Heart left ventricle (tissue), 16 donors: Measurements from ENCODE around the gene PIAS4. TPM values are rescaled to one million over a fixed set of nuclear protein-coding genes. Genes with fewer than 3 reads are reported as not detected.
A peak's percentile ranks its signal among the peaks of the same experiment; 100 is the strongest.

Experiments
- ATAC-seq, 4 donors: fragments of 200-7000 bp; cut with Tn5 transposase; one replicate each; pipeline ENCODE4 v1.9.1; 2020 to 2022; ENCODE audit warnings: moderate library complexity in 4 of 4, mild to moderate bottlenecking in 3 of 4, moderate number of reproducible peaks in 1 of 4
- DNase-seq, 5 donors: peaks; one replicate each; pipeline ENCODE4 v3.0.0-alpha.2; 2020
- H3K27ac ChIP-seq, 12 donors: fragments of 200-600 bp; sonication (generic) in 4 of 12; one replicate each; pipeline versions ENCODE4 v1.5.0 to v1.8.0; 2016 to 2022; ENCODE audit warnings: mild to moderate bottlenecking in 2 of 12
- H3K27me3 ChIP-seq, 9 donors: fragments of 200-600 bp; sonication (generic) in 2 of 9; one replicate each; pipeline versions ENCODE4 v1.5.1 to v1.8.0; 2016 to 2022; ENCODE audit warnings: mild to moderate bottlenecking in 3 of 9
- H3K36me3 ChIP-seq, 9 donors: fragments of 200-600 bp; sonication (generic) in 2 of 9; one replicate each; pipeline versions ENCODE4 v1.5.0 to v1.8.0; 2018 to 2022; ENCODE audit warnings: mild to moderate bottlenecking in 2 of 9
- H3K4me1 ChIP-seq, 12 donors: fragments of 200-600 bp; sonication (generic) in 4 of 12; one replicate each; pipeline versions ENCODE4 v1.5.0 to v1.8.0; 2016 to 2022; ENCODE audit warnings: mild to moderate bottlenecking in 3 of 12
- H3K4me3 ChIP-seq, 12 donors: fragments of 200-600 bp; sonication (generic) in 4 of 12; one replicate each; pipeline versions ENCODE4 v1.5.0 to v1.8.0; 2017 to 2022; ENCODE audit warnings: mild to moderate bottlenecking in 9 of 12, moderate library complexity in 4 of 12
- H3K9me3 ChIP-seq, 12 donors: fragments of 200-600 bp; sonication (generic) in 4 of 12; one replicate each; pipeline versions ENCODE4 v1.5.0 to v1.8.0; 2016 to 2022; ENCODE audit warnings: mild to moderate bottlenecking in 1 of 12
- CTCF ChIP-seq, 12 donors: fragments of 200-600 bp; sonication (generic) in 4 of 12; IDR thresholded peaks; one replicate each; pipeline versions ENCODE4 v1.5.0 to v1.8.0; 2018 to 2022; ENCODE audit warnings: antibody characterized with exemption in 12 of 12, mild to moderate bottlenecking in 5 of 12
- POLR2A ChIP-seq, 2 donors: fragments of 450-650 bp; IDR thresholded peaks; one replicate each; pipeline ENCODE4 v1.6.1; 2017; ENCODE audit warnings: antibody characterized with exemption in 2 of 2, mild to moderate bottlenecking in 2 of 2, moderate library complexity in 2 of 2
- WGBS, 4 donors: extraction: QIAGEN DNeasy Blood & Tissue Kit in 2 of 4; methylation state at CpG; one replicate each; pipeline versions ENCODE4 v1.1.5 to v1.1.7; 2013 to 2018; 5-methylcytosine and 5-hydroxymethylcytosine counted together
- intact Hi-C, 10 donors: fragments of 100-400 bp; cut with DNase I; formaldehyde crosslinking; loops; one replicate each; pipeline versions ENCODE4 v1.11.1 to v1.14.2; 2022
- polyA plus RNA-seq, 2 donors: library from polyadenylated mRNA; stranded (reverse); fragments of 200-250 nt; gene quantifications; one replicate each; pipeline ENCODE4 v1.2.3, GENCODE V29; 2013
- total RNA-seq, 9 donors: library from RNA; depleted of rRNA in 2 of 9; stranded (reverse); fragments of >200 nt in 2 of 9; fragmentation: NEBNext Ultra II Directional in 3 of 9; extraction: Animal tissue kit (Norgen Biotek cat#: 25700) in 3 of 9; gene quantifications; one replicate each; pipeline versions ENCODE4 v1.1.0 to v1.2.4, GENCODE V29; 2016 to 2023
- donor health status: ischemic (EF 13 %, LVEDD 7.1; RV severe dilation, severe dysfunction).
- donor health status: healthy with polysubstance abuse.
- donor health status: DM: no; HTN: yes; CAD: no.
- donor health status: DM: no; HTN: no; CAD: no.
- donor health status: ischemic (EF 25% LVEDD 6.9; RV normal size, moderate dysfunction).
- donor health status: ischemic (EF 25% LVEDD 5.7; RV mildly dilated, moderate dysfunction).
- donor health status: healthy.
- donor health status: DM: yes; HTN: yes; CAD: no.
- donor health status: ischemic (EF 35%, LVEDD 5.7; RV mildly dilated, moderate dysfunction).
- donor health status: nonischemic (EF 11% LVEDD 7.7; RV severe dilation, severe dysfunction).
- donor health status: DM: yes; HTN: yes; CAD: no.
- donor health status: PGD.
- donor health status: ischemic (EF 29% LVEDD 5.4; RV normal size, mild dysfunction).
- donor health status: nonischemic (EF 23%, LVEDD 6.1; RV moderate dilation, normal function).

PIAS4 gene
- total and polyA plus RNA-seq, 11 donors, result 12.3 to 19.1 (median 15.3) TPM

DNA sequence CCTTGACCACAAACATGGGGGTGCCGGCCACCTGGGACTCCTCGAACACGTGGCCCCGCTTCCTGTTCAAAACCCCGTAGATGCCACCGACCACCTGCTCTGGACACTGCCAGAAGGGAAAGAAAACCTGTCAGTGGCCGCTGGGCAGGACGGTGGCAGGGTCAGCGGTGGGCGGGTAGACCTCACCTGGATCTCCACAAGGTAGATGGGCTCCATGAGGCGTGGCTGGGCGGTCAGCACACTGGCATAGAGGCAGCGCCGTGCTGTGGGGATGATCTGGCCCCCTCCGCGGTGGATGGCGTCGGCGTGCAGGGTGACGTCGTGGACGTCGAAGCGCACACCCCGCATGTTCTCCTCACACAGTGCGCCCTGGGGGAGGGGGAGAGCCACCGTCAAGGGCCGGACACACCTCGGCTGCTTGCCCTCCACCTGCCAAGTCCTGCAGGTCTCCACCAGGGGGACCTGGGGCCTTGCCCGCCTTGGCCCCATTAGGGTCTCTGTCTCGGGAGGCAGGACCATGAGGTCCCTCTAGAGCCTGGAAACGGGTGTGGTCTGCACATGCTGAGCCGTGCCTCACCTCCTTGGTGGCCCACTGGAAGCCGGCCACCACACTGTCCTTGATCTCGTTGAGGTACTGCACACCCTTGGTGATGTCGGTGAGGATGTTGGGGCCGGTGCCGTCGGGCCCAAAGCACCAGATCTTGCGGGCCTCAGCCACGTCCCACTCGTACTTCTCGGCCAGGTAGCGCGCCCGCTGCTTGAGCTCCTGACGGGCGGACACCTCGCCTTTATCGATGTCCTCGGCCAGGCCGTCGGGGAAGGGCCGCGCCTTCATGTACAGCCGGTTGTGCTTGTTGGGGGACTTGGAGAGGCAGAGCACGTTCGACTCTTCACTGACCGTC, 30.0 kb upstream of the PIAS4 start:
- TF ChIP-seq CTCF (IDR thresholded peaks at IDR 0.05) (peak in 1 of 12 donors; percentile 2), POLR2A (IDR thresholded peaks at IDR 0.05) (no peak)
- ATAC-seq (peak; percentile 1 to 16 (median 6)), DNase-seq (peak in 2 of 5 donors; percentile 14 to 22)
- Histone ChIP-seq H3K36me3 (peaks cover 16 to 81% (median 76%) of the 10 kb centered on the region in 9 donors), H3K27ac (peak overlapping the region in 1 of 12 donors; percentile 38), H3K9me3 (no peaks in the 10 kb centered on the region), H3K4me3 (no peak overlapping the region), H3K27me3 (no peaks in the 10 kb centered on the region), H3K4me1 (peaks cover 0 to 22% (median 2%) of the 10 kb centered on the region in 12 donors)
- intact Hi-C loops, result no loop called here
- WGBS, 4 donors, result 90 to 94% (median 91%) methylated on average over 48 to 59 of the region's 59 CpGs

DNA sequence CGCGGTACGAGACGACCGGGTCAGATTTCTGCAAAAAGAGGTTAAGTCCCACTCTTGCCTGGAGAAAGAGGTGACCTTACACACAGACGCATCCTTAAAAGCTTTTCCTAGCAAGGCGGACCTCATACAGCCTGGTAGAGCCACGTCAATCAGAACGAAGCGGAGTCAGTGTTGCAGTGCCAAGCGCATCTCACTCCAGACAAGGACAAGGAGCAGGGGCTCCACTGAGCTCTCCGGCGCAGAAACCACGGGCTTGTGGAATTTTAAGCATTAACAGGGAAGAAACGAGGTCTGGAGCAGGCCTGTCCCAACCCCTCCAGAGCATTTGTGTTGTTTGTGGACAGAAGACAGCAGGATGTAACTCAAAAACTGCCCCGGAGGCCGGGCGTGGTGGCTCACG, 29.4 kb upstream of the PIAS4 start:
- Histone ChIP-seq H3K4me3 (no peak overlapping the region), H3K4me1 (peaks cover 0 to 28% (median 8%) of the 10 kb centered on the region in 12 donors), H3K36me3 (peaks cover 16 to 83% (median 82%) of the 10 kb centered on the region in 9 donors), H3K9me3 (no peaks in the 10 kb centered on the region), H3K27me3 (no peaks in the 10 kb centered on the region), H3K27ac (no peak overlapping the region)
- ATAC-seq, result no peak
- DNase-seq, result no peak
- 93 to 95% (median 94%) methylated on average over 19 of the region's 19 CpGs for WGBS, 4 donors
- TF ChIP-seq POLR2A (IDR thresholded peaks at IDR 0.05), result no peak
- TF ChIP-seq CTCF (IDR thresholded peaks at IDR 0.05), result no peak
- intact Hi-C loops, result no loop called here

DNA sequence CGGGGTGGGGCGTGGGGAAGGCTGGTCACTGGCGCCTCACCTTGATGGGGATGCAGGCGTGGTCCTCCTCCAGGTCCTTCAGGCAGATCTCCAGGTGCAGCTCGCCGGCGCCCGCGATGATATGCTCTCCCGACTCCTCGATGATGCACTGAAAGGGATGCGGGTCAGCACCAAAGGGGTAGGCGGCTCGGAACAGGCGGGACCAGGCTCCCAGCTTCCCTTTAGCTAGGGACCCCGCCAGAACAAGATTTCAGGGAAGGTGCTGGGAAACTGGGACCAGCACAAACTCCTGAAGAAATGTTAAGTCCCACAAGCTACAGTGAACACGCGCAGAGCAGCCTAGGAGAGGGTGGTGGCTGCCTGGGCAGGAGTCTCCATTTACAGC, 28.3 kb upstream of the PIAS4 start:
- DNase-seq (peak in 2 of 5 donors; percentile 11 to 18), ATAC-seq (no peak)
- H3K4me3 ChIP-seq, result no peak overlapping the region
- intact Hi-C loops, result no loop called here
- no peak for TF ChIP-seq POLR2A (IDR thresholded peaks at IDR 0.05)
- TF ChIP-seq CTCF (IDR thresholded peaks at IDR 0.05), result no peak
- H3K36me3 ChIP-seq, result peaks cover 16 to 94% (median 93%) of the 10 kb centered on the region in 9 donors
- H3K27ac ChIP-seq, result no peak overlapping the region
- no peaks in the 10 kb centered on the region for H3K27me3 ChIP-seq
- 94 to 96% (median 95%) methylated on average over 17 to 18 of the region's 18 CpGs for WGBS, 4 donors
- no peaks in the 10 kb centered on the region for H3K9me3 ChIP-seq
- peaks cover 0 to 40% (median 20%) of the 10 kb centered on the region in 12 donors for H3K4me1 ChIP-seq

- ATAC-seq (no peak), DNase-seq (peak in 2 of 5 donors; percentile 17 to 20)
- Histone ChIP-seq H3K27me3 (no peaks in the 10 kb centered on the region), H3K36me3 (peaks cover 16 to 99% (median 94%) of the 10 kb centered on the region in 9 donors), H3K9me3 (no peaks in the 10 kb centered on the region), H3K4me3 (no peak overlapping the region), H3K4me1 (peaks cover 0 to 42% (median 22%) of the 10 kb centered on the region in 12 donors), H3K27ac (no peak overlapping the region)
- TF ChIP-seq CTCF (IDR thresholded peaks at IDR 0.05) (no peak), POLR2A (IDR thresholded peaks at IDR 0.05) (no peak)
- 82 to 90% (median 88%) methylated on average over 20 to 25 of the region's 25 CpGs for WGBS, 4 donors
- intact Hi-C loops, result loop anchor here in 7 of 10 donors (10.0 kb wide), 5 partner anchors 135 to 225 kb away; partner anchors contain the start of genes APBA3 (in 3 of the 7), MRPL54 (in 3 of the 7), ANKRD24 (in 2 of the 7) and SIRT6 (in 2 of the 7)
Observed at GRCh38 chr19:3979674-3980352, 27.7 kb upstream of the PIAS4 start.
